WTC11 (cell line): Measurements from ENCODE around the gene ISG20. TPM values are rescaled to one million over a fixed set of nuclear protein-coding genes. Genes with fewer than 3 reads are reported as not detected.

ENCODE experiments used
- CBFB ChIP-seq: sonication (generic); formaldehyde crosslinking; IDR thresholded peaks from 2 replicates; pipeline ENCODE4 v1.8.1; 2022; ENCODE audit warnings: mild to moderate bottlenecking, low read depth, missing genetic modification reagents
- CREB1 ChIP-seq: sonication (generic); formaldehyde crosslinking; IDR thresholded peaks from 2 replicates; pipeline ENCODE4 v1.8.0; 2023; ENCODE audit warnings: mild to moderate bottlenecking, missing genetic modification reagents
- CREM ChIP-seq: sonication (generic); formaldehyde crosslinking; IDR thresholded peaks from 2 replicates; pipeline ENCODE4 v1.8.1; 2022; ENCODE audit warnings: mild to moderate bottlenecking, missing genetic modification reagents, moderate library complexity
- ELF4 ChIP-seq: sonication (generic); formaldehyde crosslinking; IDR thresholded peaks from 2 replicates; pipeline ENCODE4 v1.8.1; 2022; ENCODE audit warnings: low read depth, mild to moderate bottlenecking, moderate library complexity, missing genetic modification reagents
- ESRRA ChIP-seq: sonication (generic); formaldehyde crosslinking; IDR thresholded peaks from 2 replicates; pipeline ENCODE4 v1.8.1; 2022; ENCODE audit warnings: mild to moderate bottlenecking, missing genetic modification reagents, borderline replicate concordance
- FOXP1 ChIP-seq: sonication (generic); formaldehyde crosslinking; IDR thresholded peaks from 2 replicates; pipeline ENCODE4 v1.8.0; 2022; ENCODE audit warnings: missing genetic modification reagents, mild to moderate bottlenecking, moderate library complexity, borderline replicate concordance
- HMGA2 ChIP-seq: fragments of 250-450 bp; sonication (Bioruptor Pico); IDR thresholded peaks from 2 replicates; pipeline ENCODE4 v1.4.0; 2021; ENCODE audit warnings: mild to moderate bottlenecking, moderate library complexity
- IRF2 ChIP-seq: sonication (generic); formaldehyde crosslinking; IDR thresholded peaks from 2 replicates; pipeline ENCODE4 v1.8.0; 2022; ENCODE audit warnings: low read depth, missing genetic modification reagents, borderline replicate concordance
- JAZF1 ChIP-seq: fragments of 250-450 bp; sonication (Bioruptor Pico); IDR thresholded peaks from 2 replicates; pipeline ENCODE4 v1.9.0; 2021; ENCODE audit warnings: moderate library complexity, mild to moderate bottlenecking, inconsistent platforms
- JUN ChIP-seq: sonication (generic); formaldehyde crosslinking; IDR thresholded peaks from 2 replicates; pipeline ENCODE4 v1.8.0; 2023; ENCODE audit warnings: mild to moderate bottlenecking, missing genetic modification reagents
- MYBL2 ChIP-seq: sonication (generic); formaldehyde crosslinking; IDR thresholded peaks from 2 replicates; pipeline ENCODE4 v1.8.1; 2023; ENCODE audit warnings: mild to moderate bottlenecking, moderate library complexity, missing genetic modification reagents
- NR1H2 ChIP-seq: sonication (generic); formaldehyde crosslinking; IDR thresholded peaks from 2 replicates; pipeline ENCODE4 v1.9.0; 2021; ENCODE audit warnings: mild to moderate bottlenecking, moderate library complexity, missing genetic modification reagents
- PRRX2 ChIP-seq: fragments of 250-450 bp; sonication (Bioruptor Pico); IDR thresholded peaks from 2 replicates; pipeline ENCODE4 v1.8.0; 2021; ENCODE audit warnings: mild to moderate bottlenecking
- RELA ChIP-seq: sonication (generic); formaldehyde crosslinking; IDR thresholded peaks from 2 replicates; pipeline ENCODE4 v1.8.1; 2022; ENCODE audit warnings: missing genetic modification reagents, mild to moderate bottlenecking, borderline replicate concordance
- SMAD3 ChIP-seq: sonication (generic); formaldehyde crosslinking; IDR thresholded peaks from 2 replicates; pipeline ENCODE4 v1.8.0; 2022; ENCODE audit warnings: missing genetic modification reagents, mild to moderate bottlenecking, borderline replicate concordance
- SOX15 ChIP-seq: fragments of 250-450 bp; sonication (Bioruptor Pico); IDR thresholded peaks from 2 replicates; pipeline ENCODE4 v1.9.0; 2021; ENCODE audit warnings: mild to moderate bottlenecking
- TP53 ChIP-seq: sonication (generic); formaldehyde crosslinking; IDR thresholded peaks from 2 replicates; pipeline ENCODE4 v1.8.1; 2023; ENCODE audit warnings: mild to moderate bottlenecking, missing genetic modification reagents
- ZNF396 ChIP-seq: fragments of 250-450 bp; sonication (Bioruptor Pico); IDR thresholded peaks from 2 replicates; pipeline ENCODE4 v1.8.0; 2021; ENCODE audit warnings: mild to moderate bottlenecking, moderate library complexity, borderline replicate concordance
- total RNA-seq: library from RNA; stranded (reverse); gene quantifications from 3 replicates; pipeline ENCODE4 v1.2.3, GENCODE V29; 2021
- TF ChIP-seq, protein P1 (sequence below): fragments of 250-450 bp; sonication (Bioruptor Pico); IDR thresholded peaks from 2 replicates; pipeline ENCODE4 v1.8.0; 2021; ENCODE audit warnings: mild to moderate bottlenecking
- TF ChIP-seq, protein P2 (sequence below): sonication (generic); formaldehyde crosslinking; IDR thresholded peaks from 2 replicates; pipeline ENCODE4 v1.8.0; 2022; ENCODE audit warnings: missing genetic modification reagents
- TF ChIP-seq, protein P3 (sequence below): sonication (generic); formaldehyde crosslinking; IDR thresholded peaks from 2 replicates; pipeline ENCODE4 v1.8.0; 2022; ENCODE audit warnings: mild to moderate bottlenecking, missing genetic modification reagents
- TF ChIP-seq, protein P4 (sequence below): sonication (generic); formaldehyde crosslinking; IDR thresholded peaks from 2 replicates; pipeline ENCODE4 v1.8.0; 2022; ENCODE audit warnings: mild to moderate bottlenecking, missing genetic modification reagents
- TF ChIP-seq, protein P5 (sequence below): sonication (generic); formaldehyde crosslinking; conservative IDR thresholded peaks from 2 replicates; pipeline ENCODE4 v1.8.1; 2023; ENCODE audit warnings: mild to moderate bottlenecking, low read depth, missing genetic modification reagents, moderate library complexity
- TF ChIP-seq, protein P6 (sequence below): sonication (generic); formaldehyde crosslinking; IDR thresholded peaks from 2 replicates; pipeline ENCODE4 v1.8.0; 2023; ENCODE audit warnings: mild to moderate bottlenecking, missing genetic modification reagents

The ISG20 gene
- total RNA-seq, 1 experiment from 2014 or later = 5.6 TPM

DNA sequence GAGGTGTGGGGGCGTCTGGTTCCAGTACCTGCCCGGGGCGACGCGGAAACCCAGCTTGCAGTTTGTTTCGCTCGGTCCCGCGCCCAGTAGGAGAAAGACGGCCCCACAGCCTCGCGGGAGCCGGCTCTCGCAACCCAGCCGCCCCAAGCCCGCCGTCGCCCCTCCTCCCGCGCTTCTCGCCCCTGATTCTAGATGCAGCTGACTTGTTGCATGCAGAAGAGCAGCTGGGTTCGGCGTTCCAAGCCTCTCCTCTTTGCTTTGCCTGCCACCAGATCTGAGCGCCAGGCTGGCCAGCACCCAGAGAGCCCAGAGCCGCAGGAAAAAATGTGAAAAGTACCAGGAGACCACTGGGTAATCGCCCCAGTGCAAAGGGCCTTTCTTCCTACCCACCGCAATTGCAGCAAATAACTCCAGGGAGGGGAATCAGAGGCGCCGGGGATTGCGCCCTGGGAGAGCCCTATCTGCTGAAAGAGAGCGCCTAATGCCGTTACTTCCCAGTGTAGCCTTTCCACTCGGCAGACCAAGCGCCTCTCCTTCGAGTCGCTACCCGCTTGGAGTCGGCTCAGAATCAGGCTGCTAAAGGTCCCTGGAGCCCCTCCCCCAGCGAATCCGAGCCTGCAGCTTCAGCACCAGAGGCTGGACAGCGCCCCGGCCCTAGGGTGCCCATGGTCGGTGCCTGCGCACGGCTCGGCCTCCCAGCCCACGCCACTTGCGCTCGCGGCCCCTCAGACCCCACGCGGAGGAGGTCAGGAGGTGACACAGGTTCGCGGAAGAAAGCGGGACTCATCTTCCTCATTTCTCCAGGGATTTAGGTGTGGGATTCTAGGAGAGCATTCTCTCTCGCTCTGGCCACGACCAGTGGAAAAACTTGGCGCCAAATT is 33.4 kb upstream of the ISG20 start (continued):
- TF ChIP-seq, protein P1, sequence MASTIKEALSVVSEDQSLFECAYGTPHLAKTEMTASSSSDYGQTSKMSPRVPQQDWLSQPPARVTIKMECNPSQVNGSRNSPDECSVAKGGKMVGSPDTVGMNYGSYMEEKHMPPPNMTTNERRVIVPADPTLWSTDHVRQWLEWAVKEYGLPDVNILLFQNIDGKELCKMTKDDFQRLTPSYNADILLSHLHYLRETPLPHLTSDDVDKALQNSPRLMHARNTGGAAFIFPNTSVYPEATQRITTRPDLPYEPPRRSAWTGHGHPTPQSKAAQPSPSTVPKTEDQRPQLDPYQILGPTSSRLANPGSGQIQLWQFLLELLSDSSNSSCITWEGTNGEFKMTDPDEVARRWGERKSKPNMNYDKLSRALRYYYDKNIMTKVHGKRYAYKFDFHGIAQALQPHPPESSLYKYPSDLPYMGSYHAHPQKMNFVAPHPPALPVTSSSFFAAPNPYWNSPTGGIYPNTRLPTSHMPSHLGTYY = no peak
- TF ChIP-seq, protein P2, sequence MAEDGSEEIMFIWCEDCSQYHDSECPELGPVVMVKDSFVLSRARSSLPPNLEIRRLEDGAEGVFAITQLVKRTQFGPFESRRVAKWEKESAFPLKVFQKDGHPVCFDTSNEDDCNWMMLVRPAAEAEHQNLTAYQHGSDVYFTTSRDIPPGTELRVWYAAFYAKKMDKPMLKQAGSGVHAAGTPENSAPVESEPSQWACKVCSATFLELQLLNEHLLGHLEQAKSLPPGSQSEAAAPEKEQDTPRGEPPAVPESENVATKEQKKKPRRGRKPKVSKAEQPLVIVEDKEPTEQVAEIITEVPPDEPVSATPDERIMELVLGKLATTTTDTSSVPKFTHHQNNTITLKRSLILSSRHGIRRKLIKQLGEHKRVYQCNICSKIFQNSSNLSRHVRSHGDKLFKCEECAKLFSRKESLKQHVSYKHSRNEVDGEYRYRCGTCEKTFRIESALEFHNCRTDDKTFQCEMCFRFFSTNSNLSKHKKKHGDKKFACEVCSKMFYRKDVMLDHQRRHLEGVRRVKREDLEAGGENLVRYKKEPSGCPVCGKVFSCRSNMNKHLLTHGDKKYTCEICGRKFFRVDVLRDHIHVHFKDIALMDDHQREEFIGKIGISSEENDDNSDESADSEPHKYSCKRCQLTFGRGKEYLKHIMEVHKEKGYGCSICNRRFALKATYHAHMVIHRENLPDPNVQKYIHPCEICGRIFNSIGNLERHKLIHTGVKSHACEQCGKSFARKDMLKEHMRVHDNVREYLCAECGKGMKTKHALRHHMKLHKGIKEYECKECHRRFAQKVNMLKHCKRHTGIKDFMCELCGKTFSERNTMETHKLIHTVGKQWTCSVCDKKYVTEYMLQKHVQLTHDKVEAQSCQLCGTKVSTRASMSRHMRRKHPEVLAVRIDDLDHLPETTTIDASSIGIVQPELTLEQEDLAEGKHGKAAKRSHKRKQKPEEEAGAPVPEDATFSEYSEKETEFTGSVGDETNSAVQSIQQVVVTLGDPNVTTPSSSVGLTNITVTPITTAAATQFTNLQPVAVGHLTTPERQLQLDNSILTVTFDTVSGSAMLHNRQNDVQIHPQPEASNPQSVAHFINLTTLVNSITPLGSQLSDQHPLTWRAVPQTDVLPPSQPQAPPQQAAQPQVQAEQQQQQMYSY = no peak
- TF ChIP-seq HMGA2 (CRISPR knock-in tag) (no peak), FOXP1 (CRISPR knock-in tag) (peak; percentile 97), PRRX2 (CRISPR knock-in tag) (0 out of 2 replicates have a peak, but pooled peaks have one; percentile 26), JAZF1 (CRISPR knock-in tag) (no peak), ELF4 (CRISPR knock-in tag) (peak; percentile 88; the same call in 1 of the 2 replicates), CBFB (0 out of 2 replicates have a peak, but pooled peaks have one; percentile 75), IRF2 (CRISPR knock-in tag) (peak; percentile 73; the same call in 1 of the 2 replicates), SOX15 (CRISPR knock-in tag) (no peak), SMAD3 (peak; percentile 86), NR1H2 (CRISPR knock-in tag) (0 out of 2 replicates have a peak, but pooled peaks have one; percentile 27), CREB1 (CRISPR knock-in tag) (peak; percentile 69; the same call in 1 of the 2 replicates), JUN (CRISPR knock-in tag) (peak; percentile 95), ZNF396 (no peak), MYBL2 (peak; percentile 87), CREM (peak; percentile 87), RELA (CRISPR knock-in tag) (peak; percentile 94; the same call in 1 of the 2 replicates), ESRRA (CRISPR knock-in tag) (peak; percentile 60; the same call in 1 of the 2 replicates), TP53 (CRISPR knock-in tag) (peak; percentile 90; the same call in 1 of the 2 replicates)
- TF ChIP-seq, protein P3, sequence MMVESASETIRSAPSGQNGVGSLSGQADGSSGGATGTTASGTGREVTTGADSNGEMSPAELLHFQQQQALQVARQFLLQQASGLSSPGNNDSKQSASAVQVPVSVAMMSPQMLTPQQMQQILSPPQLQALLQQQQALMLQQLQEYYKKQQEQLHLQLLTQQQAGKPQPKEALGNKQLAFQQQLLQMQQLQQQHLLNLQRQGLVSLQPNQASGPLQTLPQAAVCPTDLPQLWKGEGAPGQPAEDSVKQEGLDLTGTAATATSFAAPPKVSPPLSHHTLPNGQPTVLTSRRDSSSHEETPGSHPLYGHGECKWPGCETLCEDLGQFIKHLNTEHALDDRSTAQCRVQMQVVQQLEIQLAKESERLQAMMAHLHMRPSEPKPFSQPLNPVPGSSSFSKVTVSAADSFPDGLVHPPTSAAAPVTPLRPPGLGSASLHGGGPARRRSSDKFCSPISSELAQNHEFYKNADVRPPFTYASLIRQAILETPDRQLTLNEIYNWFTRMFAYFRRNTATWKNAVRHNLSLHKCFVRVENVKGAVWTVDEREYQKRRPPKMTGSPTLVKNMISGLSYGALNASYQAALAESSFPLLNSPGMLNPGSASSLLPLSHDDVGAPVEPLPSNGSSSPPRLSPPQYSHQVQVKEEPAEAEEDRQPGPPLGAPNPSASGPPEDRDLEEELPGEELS (CRISPR knock-in tag) = peak; percentile 98
- TF ChIP-seq, protein P4, sequence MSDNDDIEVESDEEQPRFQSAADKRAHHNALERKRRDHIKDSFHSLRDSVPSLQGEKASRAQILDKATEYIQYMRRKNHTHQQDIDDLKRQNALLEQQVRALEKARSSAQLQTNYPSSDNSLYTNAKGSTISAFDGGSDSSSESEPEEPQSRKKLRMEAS (CRISPR knock-in tag) = peak; percentile 78; the same call in 1 of the 2 replicates
- TF ChIP-seq, protein P5, sequence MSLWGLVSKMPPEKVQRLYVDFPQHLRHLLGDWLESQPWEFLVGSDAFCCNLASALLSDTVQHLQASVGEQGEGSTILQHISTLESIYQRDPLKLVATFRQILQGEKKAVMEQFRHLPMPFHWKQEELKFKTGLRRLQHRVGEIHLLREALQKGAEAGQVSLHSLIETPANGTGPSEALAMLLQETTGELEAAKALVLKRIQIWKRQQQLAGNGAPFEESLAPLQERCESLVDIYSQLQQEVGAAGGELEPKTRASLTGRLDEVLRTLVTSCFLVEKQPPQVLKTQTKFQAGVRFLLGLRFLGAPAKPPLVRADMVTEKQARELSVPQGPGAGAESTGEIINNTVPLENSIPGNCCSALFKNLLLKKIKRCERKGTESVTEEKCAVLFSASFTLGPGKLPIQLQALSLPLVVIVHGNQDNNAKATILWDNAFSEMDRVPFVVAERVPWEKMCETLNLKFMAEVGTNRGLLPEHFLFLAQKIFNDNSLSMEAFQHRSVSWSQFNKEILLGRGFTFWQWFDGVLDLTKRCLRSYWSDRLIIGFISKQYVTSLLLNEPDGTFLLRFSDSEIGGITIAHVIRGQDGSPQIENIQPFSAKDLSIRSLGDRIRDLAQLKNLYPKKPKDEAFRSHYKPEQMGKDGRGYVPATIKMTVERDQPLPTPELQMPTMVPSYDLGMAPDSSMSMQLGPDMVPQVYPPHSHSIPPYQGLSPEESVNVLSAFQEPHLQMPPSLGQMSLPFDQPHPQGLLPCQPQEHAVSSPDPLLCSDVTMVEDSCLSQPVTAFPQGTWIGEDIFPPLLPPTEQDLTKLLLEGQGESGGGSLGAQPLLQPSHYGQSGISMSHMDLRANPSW (CRISPR knock-in tag) = no peak
- TF ChIP-seq, protein P6, sequence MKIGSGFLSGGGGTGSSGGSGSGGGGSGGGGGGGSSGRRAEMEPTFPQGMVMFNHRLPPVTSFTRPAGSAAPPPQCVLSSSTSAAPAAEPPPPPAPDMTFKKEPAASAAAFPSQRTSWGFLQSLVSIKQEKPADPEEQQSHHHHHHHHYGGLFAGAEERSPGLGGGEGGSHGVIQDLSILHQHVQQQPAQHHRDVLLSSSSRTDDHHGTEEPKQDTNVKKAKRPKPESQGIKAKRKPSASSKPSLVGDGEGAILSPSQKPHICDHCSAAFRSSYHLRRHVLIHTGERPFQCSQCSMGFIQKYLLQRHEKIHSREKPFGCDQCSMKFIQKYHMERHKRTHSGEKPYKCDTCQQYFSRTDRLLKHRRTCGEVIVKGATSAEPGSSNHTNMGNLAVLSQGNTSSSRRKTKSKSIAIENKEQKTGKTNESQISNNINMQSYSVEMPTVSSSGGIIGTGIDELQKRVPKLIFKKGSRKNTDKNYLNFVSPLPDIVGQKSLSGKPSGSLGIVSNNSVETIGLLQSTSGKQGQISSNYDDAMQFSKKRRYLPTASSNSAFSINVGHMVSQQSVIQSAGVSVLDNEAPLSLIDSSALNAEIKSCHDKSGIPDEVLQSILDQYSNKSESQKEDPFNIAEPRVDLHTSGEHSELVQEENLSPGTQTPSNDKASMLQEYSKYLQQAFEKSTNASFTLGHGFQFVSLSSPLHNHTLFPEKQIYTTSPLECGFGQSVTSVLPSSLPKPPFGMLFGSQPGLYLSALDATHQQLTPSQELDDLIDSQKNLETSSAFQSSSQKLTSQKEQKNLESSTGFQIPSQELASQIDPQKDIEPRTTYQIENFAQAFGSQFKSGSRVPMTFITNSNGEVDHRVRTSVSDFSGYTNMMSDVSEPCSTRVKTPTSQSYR (CRISPR knock-in tag) = peak; percentile 94; the same call in 1 of the 2 replicates
